ENCODE measurements around the gene BMPR2. TPM values are rescaled to one million over a fixed set of nuclear protein-coding genes. Genes with fewer than 3 reads are reported as not detected.

The BMPR2 gene
- total and polyA plus RNA-seq, 2 of the 8 experiments (the other 6 are each of a cell fraction or from before 2014, with no cell fraction given) = 5.5 to 19.8 TPM

DNA sequence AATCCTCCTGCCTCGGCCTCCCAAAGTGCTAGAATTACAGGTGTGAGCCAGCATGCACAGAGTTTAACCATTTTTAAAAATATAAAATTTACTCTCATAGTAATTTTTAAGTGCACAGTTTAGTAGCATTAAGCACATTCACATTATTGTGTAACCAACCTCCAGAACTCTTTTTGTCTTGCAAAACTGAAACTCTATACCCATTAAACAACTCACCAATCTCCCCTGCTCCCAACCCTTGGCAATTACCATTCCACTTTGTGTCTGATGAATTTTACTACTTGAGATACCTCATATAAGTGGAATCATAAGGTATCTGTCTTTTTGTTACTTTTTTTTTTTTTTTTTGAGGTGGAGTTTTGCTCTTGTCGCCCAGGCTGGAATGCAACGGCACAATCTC, 112.5 kb downstream of the BMPR2 start:
- Histone ChIP-seq H3K9me3 (ENCODE audit: insufficient read depth in 2 of 2, low read depth in 1 of 2, low read length in 1 of 2) (no peaks in the 10 kb centered on the region), H4K91ac (replicated peaks; ENCODE audit: insufficient read length, low read length) (no peak overlapping the region), H3K36me3 (ENCODE audit: control insufficient read depth in 2 of 4, insufficient read depth in 4 of 4, low read length in 3 of 4) (peaks cover 0 to 2% (median 0%) of the 10 kb centered on the region in 4 experiments; a peak in 1 of 8 replicates), H2BK120ac (replicated peaks; ENCODE audit: low read depth, low read length) (no peak overlapping the region), H2BK5ac (ENCODE audit: low read depth, low read length) (no peak overlapping the region), H2AK5ac (ENCODE audit: low read depth, low read length) (no peak overlapping the region), H3K27ac (ENCODE audit: low read depth, low read length) (no peak overlapping the region), H3K56ac (replicated peaks; ENCODE audit: insufficient read length, low read depth, low read length) (no peak overlapping the region), H3K79me1 (ENCODE audit: low read depth, low read length) (no peaks in the 10 kb centered on the region; the same call in 1 of the 2 replicates), H4K20me1 (replicated peaks in 1 of 2; ENCODE audit: control insufficient read depth in 1 of 2, insufficient read depth in 2 of 2, low read length in 2 of 2) (no peaks in the 10 kb centered on the region), H3K23ac (ENCODE audit: insufficient read length) (no peak overlapping the region), H3K4me1 (replicated peaks in 1 of 4; ENCODE audit: control insufficient read depth in 3 of 4, insufficient read depth in 4 of 4, low read length in 3 of 4) (no peaks in the 10 kb centered on the region), H2AFZ (ENCODE audit: low read length) (no peak overlapping the region), H3K23me2 (ENCODE audit: low read depth, low read length) (no peaks in the 10 kb centered on the region), H4K5ac (ENCODE audit: insufficient read length, low read depth, low read length) (no peak overlapping the region), H3K18ac (ENCODE audit: extremely low read depth, low read length) (no peak overlapping the region), H3K9ac (replicated peaks in 1 of 4; ENCODE audit: extremely low read depth in 1 of 4, low read depth in 3 of 4, low read length in 3 of 4) (no peak overlapping the region), H3K27me3 (replicated peaks in 1 of 4; ENCODE audit: control insufficient read depth in 3 of 4, extremely low read depth in 1 of 4, insufficient read depth in 3 of 4, low read length in 3 of 4) (no peaks in the 10 kb centered on the region), H3K4me2 (ENCODE audit: insufficient read depth in 1 of 2, low read depth in 2 of 2, low read length in 2 of 2) (no peak overlapping the region), H3K4me3 (ENCODE audit: extremely low read depth in 1 of 4, insufficient read depth in 2 of 4, low read depth in 3 of 4, low read length in 4 of 4) (no peak overlapping the region), H4K8ac (ENCODE audit: extremely low read depth, insufficient read depth, low read length) (no peak overlapping the region), H3K14ac (ENCODE audit: insufficient read length) (no peak overlapping the region), H2BK15ac (ENCODE audit: low read length) (no peak overlapping the region), H3K4ac (replicated peaks; ENCODE audit: insufficient read length, low read depth, low read length) (no peak overlapping the region), H3K79me2 (ENCODE audit: control insufficient read depth in 1 of 2, insufficient read depth in 2 of 2, low read length in 2 of 2) (no peaks in the 10 kb centered on the region), H2BK12ac (ENCODE audit: low read depth, low read length) (no peak overlapping the region), H2BK20ac (ENCODE audit: low read length) (no peak overlapping the region)
- 93% methylated on average over 3 of the region's 3 CpGs; no CpG with 5 or more reads in 1 of the 2 experiments for WGBS, 2 experiments (ENCODE audit: extremely low coverage in 1 of 2, insufficient coverage in 1 of 2, insufficient read length in 1 of 2, insufficient replicate concordance in 2 of 2, low coverage in 1 of 2, low lambda C conversion rate in 2 of 2, missing lambda C conversion rate in 1 of 2)
- ChIA-PET POLR2A (ENCODE audit: partially characterized antibody) (no interaction called here), CTCF (ENCODE audit: partially characterized antibody) (no interaction called here)
- DNase-seq (ENCODE audit: low read depth in 1 of 2, low spot score in 2 of 2) = no peak
- no peak for FAIRE-seq
- TF ChIP-seq ZNF274 (IDR thresholded peaks at IDR 0.05; ENCODE audit: borderline replicate concordance, extremely low read depth, low read length) (no peak), MAX (IDR thresholded peaks at IDR 0.05) (no peak), USF2 (IDR thresholded peaks at IDR 0.05; ENCODE audit: low read length) (no peak), MAFK (IDR thresholded peaks at IDR 0.05; ENCODE audit: low read depth, low read length) (no peak), RBBP5 (IDR thresholded peaks at IDR 0.05; ENCODE audit: borderline replicate concordance, low read depth, low read length) (no peak), SP4 (IDR thresholded peaks at IDR 0.05; ENCODE audit: low read length) (no peak), CBX5 (IDR thresholded peaks at IDR 0.05; ENCODE audit: low read depth, low read length) (no peak), POU5F1 (IDR thresholded peaks at IDR 0.05; ENCODE audit: low read depth, low read length) (no peak), NANOG (IDR thresholded peaks at IDR 0.05; ENCODE audit: insufficient read depth, low read depth, low read length, poor library complexity, severe bottlenecking) (no peak), CEBPB (IDR thresholded peaks at IDR 0.05; ENCODE audit: low read depth, low read length) (no peak), TAF1 (IDR thresholded peaks at IDR 0.05; ENCODE audit: low read depth, low read length) (no peak)
- TF ChIP-seq, protein P1, sequence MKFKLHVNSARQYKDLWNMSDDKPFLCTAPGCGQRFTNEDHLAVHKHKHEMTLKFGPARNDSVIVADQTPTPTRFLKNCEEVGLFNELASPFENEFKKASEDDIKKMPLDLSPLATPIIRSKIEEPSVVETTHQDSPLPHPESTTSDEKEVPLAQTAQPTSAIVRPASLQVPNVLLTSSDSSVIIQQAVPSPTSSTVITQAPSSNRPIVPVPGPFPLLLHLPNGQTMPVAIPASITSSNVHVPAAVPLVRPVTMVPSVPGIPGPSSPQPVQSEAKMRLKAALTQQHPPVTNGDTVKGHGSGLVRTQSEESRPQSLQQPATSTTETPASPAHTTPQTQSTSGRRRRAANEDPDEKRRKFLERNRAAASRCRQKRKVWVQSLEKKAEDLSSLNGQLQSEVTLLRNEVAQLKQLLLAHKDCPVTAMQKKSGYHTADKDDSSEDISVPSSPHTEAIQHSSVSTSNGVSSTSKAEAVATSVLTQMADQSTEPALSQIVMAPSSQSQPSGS (IDR thresholded peaks at IDR 0.05; ENCODE audit: low read length) = no peak
